ENCODE measurements around the gene CEP250.
"Not testable (repeated sequence)": the region's sequence is repeated elsewhere in the genome, so short reads cannot be mapped to it uniquely, and the experiment has no call there.

CEP250 gene

DNA sequence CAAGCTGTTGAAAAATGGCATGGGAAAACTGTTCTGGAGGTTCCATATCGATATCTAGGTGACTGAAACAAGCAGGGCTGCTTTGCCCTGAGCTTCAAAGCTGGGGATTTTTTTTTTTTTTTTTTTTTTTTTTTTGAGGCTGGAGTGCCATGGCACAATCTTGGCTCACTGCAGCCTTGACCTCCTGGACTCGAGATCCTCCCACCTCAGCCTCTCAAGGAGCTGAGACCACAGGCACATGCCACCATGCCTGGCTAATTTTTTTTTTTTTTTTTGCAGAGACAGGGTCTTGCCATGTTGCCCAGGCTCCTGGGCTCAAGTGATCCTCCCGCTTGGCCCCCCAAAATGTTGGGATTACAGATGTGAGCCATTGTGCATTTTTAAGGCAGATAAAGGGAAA is 97.5 kb downstream of the CEP250 start:
- Histone ChIP-seq H3K9me3 (ENCODE audit: insufficient read depth, low read depth, low read length) (no peaks in the 10 kb centered on the region), H3K9me2 (replicated peaks; ENCODE audit: low read depth, low read length) (no peaks in the 10 kb centered on the region), H3K4me1 (ENCODE audit: insufficient read depth, low read length, poor library complexity, severe bottlenecking) (no peaks in the 10 kb centered on the region), H2AFZ (ENCODE audit: low read length) (no peak overlapping the region), H3K36me3 (ENCODE audit: insufficient read depth, low read length) (peaks cover 8% of the 10 kb centered on the region; the same call in 1 of the 2 replicates), H3K27me3 (ENCODE audit: insufficient read depth, low read length, poor library complexity, severe bottlenecking) (no peaks in the 10 kb centered on the region), H3K4me3 (ENCODE audit: low read length, poor library complexity, severe bottlenecking) (no peak overlapping the region), H3K4me2 (ENCODE audit: low read depth, low read length, poor library complexity, severe bottlenecking) (no peak overlapping the region), H4K20me1 (ENCODE audit: insufficient read depth, low read length, poor library complexity, severe bottlenecking) (no peaks in the 10 kb centered on the region), H3K79me2 (ENCODE audit: insufficient read depth, low read length) (no peaks in the 10 kb centered on the region), H3K9ac (ENCODE audit: low read depth, low read length, poor library complexity, severe bottlenecking) (no peak overlapping the region), H3F3A (ENCODE audit: low read depth) (no peaks in the 10 kb centered on the region)
- no peak for TF ChIP-seq EZH2phosphoT487 (IDR thresholded peaks at IDR 0.05; ENCODE audit: borderline replicate concordance)
- TF ChIP-seq CTCF (conservative IDR thresholded peaks at IDR 0.05; ENCODE audit: low read length), result no peak

- not testable (repeated sequence) for H3K4me1 ChIP-seq (ENCODE audit: insufficient read depth, low read length, poor library complexity, severe bottlenecking); H3K36me3 ChIP-seq (ENCODE audit: insufficient read depth, low read length); H3K9me2 ChIP-seq (replicated peaks; ENCODE audit: low read depth, low read length); H3K79me2 ChIP-seq (ENCODE audit: insufficient read depth, low read length); H3K27me3 ChIP-seq (ENCODE audit: insufficient read depth, low read length, poor library complexity, severe bottlenecking); H3F3A ChIP-seq (ENCODE audit: low read depth); H2AFZ ChIP-seq (ENCODE audit: low read length); H3K9ac ChIP-seq (ENCODE audit: low read depth, low read length, poor library complexity, severe bottlenecking); H3K4me2 ChIP-seq (ENCODE audit: low read depth, low read length, poor library complexity, severe bottlenecking); H4K20me1 ChIP-seq (ENCODE audit: insufficient read depth, low read length, poor library complexity, severe bottlenecking); H3K9me3 ChIP-seq (ENCODE audit: insufficient read depth, low read depth, low read length); H3K4me3 ChIP-seq (ENCODE audit: low read length, poor library complexity, severe bottlenecking)
Observed at GRCh38 chr20:35555461-35555860, 100.1 kb downstream of the CEP250 start.

DNA sequence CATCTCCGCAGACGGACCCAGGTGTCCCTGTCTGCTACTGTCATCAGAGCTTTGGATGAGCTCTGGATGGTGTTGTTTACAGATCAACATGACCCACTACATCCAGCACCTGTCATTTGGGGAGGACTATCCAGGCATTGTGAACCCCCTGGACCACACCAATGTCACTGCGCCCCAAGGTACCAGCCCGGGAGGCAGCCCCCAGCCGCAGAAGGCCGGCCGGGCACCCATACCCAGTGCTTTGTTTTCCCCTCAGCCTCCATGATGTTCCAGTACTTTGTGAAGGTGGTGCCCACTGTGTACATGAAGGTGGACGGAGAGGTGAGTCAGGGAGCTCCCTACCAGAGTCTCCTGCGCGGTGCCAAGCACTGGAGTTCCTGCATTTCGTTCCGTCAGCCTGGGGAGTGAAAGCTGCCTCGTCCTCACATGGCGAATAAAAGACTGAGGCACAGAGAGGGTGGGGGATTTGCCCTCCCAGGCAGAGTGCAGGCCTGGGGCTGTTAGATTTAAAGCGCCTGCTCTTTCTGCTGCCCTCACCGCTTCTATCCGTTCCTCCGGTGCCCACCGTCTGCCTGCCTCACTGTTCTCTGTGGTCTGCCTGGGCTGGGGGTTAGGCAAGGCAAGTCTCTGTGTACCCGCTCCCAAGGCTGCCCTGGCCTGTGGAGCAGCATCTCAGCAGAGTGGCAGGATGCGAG is 100.7 kb downstream of the CEP250 start:
- H3K36me3 ChIP-seq (ENCODE audit: insufficient read depth, low read length), result peaks cover 5% of the 10 kb centered on the region; the same call in 1 of the 2 replicates
- no peak overlapping the region for H2AFZ ChIP-seq (ENCODE audit: low read length)
- H3K9ac ChIP-seq (ENCODE audit: low read depth, low read length, poor library complexity, severe bottlenecking), result no peak overlapping the region
- no peaks in the 10 kb centered on the region for H3F3A ChIP-seq (ENCODE audit: low read depth)
- no peaks in the 10 kb centered on the region for H3K79me2 ChIP-seq (ENCODE audit: insufficient read depth, low read length)
- no peaks in the 10 kb centered on the region for H4K20me1 ChIP-seq (ENCODE audit: insufficient read depth, low read length, poor library complexity, severe bottlenecking)
- H3K9me2 ChIP-seq (replicated peaks; ENCODE audit: low read depth, low read length), result no peaks in the 10 kb centered on the region
- no peak for TF ChIP-seq CTCF (conservative IDR thresholded peaks at IDR 0.05; ENCODE audit: low read length)
- no peak for TF ChIP-seq EZH2phosphoT487 (IDR thresholded peaks at IDR 0.05; ENCODE audit: borderline replicate concordance)
- no peaks in the 10 kb centered on the region for H3K4me1 ChIP-seq (ENCODE audit: insufficient read depth, low read length, poor library complexity, severe bottlenecking)
- H3K9me3 ChIP-seq (ENCODE audit: insufficient read depth, low read depth, low read length), result no peaks in the 10 kb centered on the region
- H3K27me3 ChIP-seq (ENCODE audit: insufficient read depth, low read length, poor library complexity, severe bottlenecking), result no peaks in the 10 kb centered on the region
- no peak overlapping the region for H3K4me2 ChIP-seq (ENCODE audit: low read depth, low read length, poor library complexity, severe bottlenecking)
- H3K4me3 ChIP-seq (ENCODE audit: low read length, poor library complexity, severe bottlenecking), result no peak overlapping the region

- no peaks in the 10 kb centered on the region for H3K4me1 ChIP-seq (ENCODE audit: insufficient read depth, low read length, poor library complexity, severe bottlenecking)
- no peaks in the 10 kb centered on the region for H3K9me3 ChIP-seq (ENCODE audit: insufficient read depth, low read depth, low read length)
- H4K20me1 ChIP-seq (ENCODE audit: insufficient read depth, low read length, poor library complexity, severe bottlenecking), result no peaks in the 10 kb centered on the region
- peaks cover 5% of the 10 kb centered on the region; the same call in 1 of the 2 replicates for H3K36me3 ChIP-seq (ENCODE audit: insufficient read depth, low read length)
- H3K27me3 ChIP-seq (ENCODE audit: insufficient read depth, low read length, poor library complexity, severe bottlenecking), result no peaks in the 10 kb centered on the region
- no peak overlapping the region for H3K4me2 ChIP-seq (ENCODE audit: low read depth, low read length, poor library complexity, severe bottlenecking)
- H3K79me2 ChIP-seq (ENCODE audit: insufficient read depth, low read length), result no peaks in the 10 kb centered on the region
- H3F3A ChIP-seq (ENCODE audit: low read depth), result no peaks in the 10 kb centered on the region
- TF ChIP-seq CTCF (conservative IDR thresholded peaks at IDR 0.05; ENCODE audit: low read length) (no peak), EZH2phosphoT487 (IDR thresholded peaks at IDR 0.05; ENCODE audit: borderline replicate concordance) (no peak)
- no peak overlapping the region for H3K4me3 ChIP-seq (ENCODE audit: low read length, poor library complexity, severe bottlenecking)
- no peak overlapping the region for H3K9ac ChIP-seq (ENCODE audit: low read depth, low read length, poor library complexity, severe bottlenecking)
- no peaks in the 10 kb centered on the region for H3K9me2 ChIP-seq (replicated peaks; ENCODE audit: low read depth, low read length)
- H2AFZ ChIP-seq (ENCODE audit: low read length), result no peak overlapping the region
Observed at GRCh38 chr20:35556871-35557270, 101.5 kb downstream of the CEP250 start.

All from Loucy (cell line).